BE2C (cell line): ENCODE measurements around the gene PRLR.

Source experiments
- DNase-seq: peaks from one replicate; pipeline ENCODE4 v3.0.0-alpha.2; 2020
- H3K27me3 ChIP-seq: fragments of 250-450 bp; sonication (Bioruptor Pico); 2 replicates; pipeline ENCODE4 v1.5.1; 2020; ENCODE audit warnings: mild to moderate bottlenecking
- H3K36me3 ChIP-seq: fragments of 250-450 bp; sonication (Bioruptor Pico); 2 replicates; pipeline ENCODE4 v1.5.1; 2020; ENCODE audit warnings: mild to moderate bottlenecking
- H3K4me1 ChIP-seq: fragments of 250-450 bp; sonication (Bioruptor Pico); 2 replicates; pipeline ENCODE4 v1.5.1; 2020
- H3K4me3 ChIP-seq: 2 replicates; pipeline ENCODE4 v1.5.1; 2011; ENCODE audit warnings: low read depth, low read length
- H3K9me3 ChIP-seq: fragments of 250-450 bp; sonication (Bioruptor Pico); 2 replicates; pipeline ENCODE4 v1.5.1; 2020
- CTCF ChIP-seq: IDR thresholded peaks from 2 replicates; pipeline ENCODE4 v1.5.1; 2012; ENCODE audit warnings: mild to moderate bottlenecking, low read depth, low read length

The PRLR gene

DNA sequence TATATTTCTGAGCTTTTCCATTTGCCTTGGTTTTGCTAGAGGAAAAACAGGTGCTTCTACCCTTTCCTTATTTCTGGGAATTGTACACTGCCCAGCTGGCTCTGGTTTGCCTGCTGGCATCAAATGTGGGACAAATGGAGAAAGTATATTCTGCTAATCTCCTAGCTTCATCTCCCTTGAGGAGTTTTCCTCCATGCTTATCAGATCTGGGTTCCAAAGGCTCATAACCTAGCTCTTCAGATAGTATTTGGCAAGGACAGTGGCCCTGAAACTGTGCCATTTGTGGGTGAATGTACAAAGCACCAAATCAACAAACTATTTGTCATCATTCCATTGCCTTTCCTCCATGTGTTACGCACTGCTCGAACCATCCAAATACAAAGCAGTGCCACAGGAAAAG lies 16.2 kb downstream of the PRLR start:
- DNase-seq = no peak
- no peak for TF ChIP-seq CTCF
- H3K9me3 ChIP-seq = no peaks in the 10 kb centered on the region
- no peaks in the 10 kb centered on the region for H3K4me1 ChIP-seq
- H3K4me3 ChIP-seq = no peak overlapping the region
- no peaks in the 10 kb centered on the region for H3K27me3 ChIP-seq
- H3K36me3 ChIP-seq = no peaks in the 10 kb centered on the region

- no peak for DNase-seq
- no peaks in the 10 kb centered on the region for H3K9me3 ChIP-seq
- TF ChIP-seq CTCF = no peak
- no peak overlapping the region for H3K4me3 ChIP-seq
- H3K36me3 ChIP-seq = no peaks in the 10 kb centered on the region
- H3K27me3 ChIP-seq = no peaks in the 10 kb centered on the region
- no peaks in the 10 kb centered on the region for H3K4me1 ChIP-seq
Observed at GRCh38 chr5:35213608-35214007, 16.7 kb downstream of the PRLR start.

- H3K27me3 ChIP-seq = no peaks in the 10 kb centered on the region
- TF ChIP-seq CTCF = no peak
- no peak for DNase-seq
- no peaks in the 10 kb centered on the region for H3K4me1 ChIP-seq
- H3K4me3 ChIP-seq = no peak overlapping the region
- no peaks in the 10 kb centered on the region for H3K9me3 ChIP-seq
- no peaks in the 10 kb centered on the region for H3K36me3 ChIP-seq
Observed at GRCh38 chr5:35212122-35212982, 17.9 kb downstream of the PRLR start.

DNA sequence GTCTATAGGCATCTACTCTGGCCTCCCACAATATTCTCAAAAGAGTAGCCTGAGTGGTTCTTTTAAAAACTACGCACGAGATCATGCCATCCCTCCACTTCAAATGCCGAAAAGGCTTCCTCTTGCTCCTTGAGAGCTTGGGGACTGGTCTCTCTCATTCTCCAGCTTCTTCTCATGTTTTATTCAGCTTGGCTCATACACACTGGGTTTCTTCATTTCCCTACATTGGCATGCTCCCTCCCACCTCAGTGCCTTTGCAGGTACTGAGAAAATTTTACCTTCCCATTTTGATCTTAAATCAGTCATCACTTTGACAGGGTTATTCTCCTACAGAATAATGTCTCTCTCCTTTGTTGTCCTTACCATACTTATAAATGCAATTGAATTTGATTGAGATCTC lies 20.4 kb downstream of the PRLR start:
- H3K9me3 ChIP-seq = no peaks in the 10 kb centered on the region
- no peaks in the 10 kb centered on the region for H3K4me1 ChIP-seq
- TF ChIP-seq CTCF = no peak
- no peak overlapping the region for H3K4me3 ChIP-seq
- DNase-seq = no peak
- no peaks in the 10 kb centered on the region for H3K36me3 ChIP-seq
- no peaks in the 10 kb centered on the region; the same call in 1 of the 2 replicates for H3K27me3 ChIP-seq

DNA sequence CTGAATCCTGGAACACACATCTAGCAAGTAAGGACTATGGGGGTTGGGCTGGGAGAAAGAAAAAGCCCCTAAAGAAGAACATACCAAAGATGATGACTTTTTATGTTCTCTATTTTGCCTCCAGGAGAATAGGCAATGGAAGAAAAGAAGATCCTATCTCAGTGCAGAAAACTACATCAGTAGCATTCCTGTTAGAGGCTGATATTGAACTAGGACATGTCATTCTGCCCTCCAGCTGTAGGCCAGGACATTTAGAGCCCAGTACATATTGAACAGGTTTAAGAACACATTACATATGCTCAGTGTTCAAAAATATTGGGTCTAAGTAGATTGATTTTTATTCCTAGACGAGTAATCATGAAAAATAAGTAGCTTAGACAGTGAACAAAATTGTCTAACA lies 24.7 kb downstream of the PRLR start:
- Histone ChIP-seq H3K36me3 (no peaks in the 10 kb centered on the region), H3K4me1 (no peaks in the 10 kb centered on the region), H3K9me3 (no peaks in the 10 kb centered on the region), H3K4me3 (no peak overlapping the region), H3K27me3 (no peaks in the 10 kb centered on the region; the same call in 1 of the 2 replicates)
- TF ChIP-seq CTCF = no peak
- DNase-seq = no peak

GRCh38 chr5:35205186-35205585 lies 25.1 kb downstream of the PRLR start:
- DNase-seq = no peak
- Histone ChIP-seq H3K4me1 (no peaks in the 10 kb centered on the region), H3K36me3 (no peaks in the 10 kb centered on the region), H3K9me3 (no peaks in the 10 kb centered on the region), H3K4me3 (no peak overlapping the region), H3K27me3 (no peaks in the 10 kb centered on the region; the same call in 1 of the 2 replicates)
- TF ChIP-seq CTCF = no peak
